Posterior cingulate gyrus (tissue), 11 donors: ENCODE results near the gene MLXIPL.
"Not testable (repeated sequence)": the region's sequence is repeated elsewhere in the genome, so short reads cannot be mapped to it uniquely, and the experiment has no call there.

Source experiments
- DNase-seq, 10 donors: peaks; one replicate each; pipeline versions ENCODE4 v3.0.0 to v3.0.0-alpha.2; 2020 to 2021; ENCODE audit warnings: mixed read lengths in 3 of 10
- intact Hi-C: fragments of 100-400 bp; cut with DNase I; formaldehyde crosslinking; loops from one replicate; pipeline ENCODE4 v1.15.1; 2023

The MLXIPL gene

DNA sequence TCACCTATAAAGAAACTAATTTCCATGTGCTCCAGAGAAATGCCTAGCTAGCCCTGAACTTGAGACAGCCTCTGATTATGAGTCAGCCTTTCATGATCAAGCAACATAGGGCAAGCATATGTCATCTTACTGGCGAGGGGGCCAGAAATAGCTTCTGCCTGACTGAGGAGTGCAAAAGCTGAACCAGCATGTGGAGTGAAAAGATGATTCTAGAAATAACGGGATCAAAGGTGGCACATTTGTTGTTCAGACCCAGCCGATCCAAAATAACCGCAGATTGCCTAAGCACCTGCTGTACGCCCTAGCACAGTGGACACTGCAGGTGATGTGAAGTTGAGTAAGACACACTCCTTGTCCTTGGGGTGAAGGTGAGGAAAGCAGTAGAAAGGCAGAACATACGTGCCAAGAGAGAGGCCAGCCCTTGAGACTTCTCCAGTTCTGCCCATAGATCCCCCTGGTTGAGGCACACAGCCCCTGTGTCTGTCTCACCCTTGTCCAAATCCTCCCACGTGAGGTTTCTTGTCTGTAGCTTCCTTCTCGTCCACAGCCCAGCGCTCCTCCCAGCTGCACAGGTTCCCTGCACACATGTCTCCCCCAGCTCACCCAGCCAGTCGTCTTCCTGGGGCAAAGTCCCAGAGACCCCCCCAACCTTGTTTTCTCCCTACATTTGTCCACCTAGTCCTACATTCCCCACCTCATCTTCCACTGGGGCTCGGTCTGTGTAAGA, 64.0 kb downstream of the MLXIPL start:
- intact Hi-C loops: no loop called here
- peak in 1 of 10 donors; percentile 52 for DNase-seq

DNA sequence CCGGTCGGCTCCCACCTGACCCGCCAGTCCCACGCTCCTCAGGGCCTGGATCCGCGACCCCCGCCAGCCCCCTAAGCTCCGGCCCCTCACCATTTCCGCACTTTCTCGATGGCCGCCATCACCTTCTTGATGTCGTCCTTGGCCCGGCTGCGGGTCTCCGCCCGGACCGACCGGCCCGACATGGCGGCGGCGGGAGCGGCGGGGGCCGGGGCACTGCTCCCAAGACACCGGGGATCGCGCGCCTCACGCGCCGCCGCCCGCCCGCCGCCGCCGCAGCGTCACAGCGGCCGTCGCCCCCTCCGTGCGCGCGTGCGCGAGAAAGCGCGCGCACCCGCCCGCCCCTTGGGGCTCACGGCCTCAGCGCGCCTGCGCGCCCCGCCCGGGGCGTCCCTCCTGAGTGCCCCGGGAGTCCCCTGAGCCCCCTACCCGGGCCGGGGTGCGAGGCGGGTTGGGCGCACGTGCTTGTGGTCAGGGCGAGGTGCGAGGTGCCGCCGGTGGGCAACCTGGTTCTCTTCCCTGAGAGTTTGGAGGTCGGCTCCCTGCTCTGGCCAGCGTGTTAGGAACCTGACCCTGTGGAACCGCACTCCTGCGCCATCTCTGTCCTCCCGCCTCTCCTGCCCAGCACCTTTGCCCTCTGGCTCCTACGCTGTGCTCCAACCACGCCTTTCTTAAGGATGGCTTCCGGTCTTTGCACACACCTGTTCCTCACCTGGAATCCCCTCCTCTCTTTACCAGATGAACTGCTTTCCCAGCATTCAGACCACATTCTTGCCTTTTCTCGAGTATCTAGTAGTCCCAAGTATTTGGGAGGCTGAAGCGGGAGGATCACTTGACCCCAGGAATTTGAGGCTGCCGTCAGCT, 66.7 kb downstream of the MLXIPL start, which contains the start of gene BCL7B:
BCL7B (minus strand) TSS at position 294 of the 861 bp plus-strand sequence; CDS start at position 182, 112 bp downstream.
- intact Hi-C loops: loop anchor here (1.0 to 2.0 kb wide), 2 partner anchors 21 to 37 kb away; partner anchors contain the start of gene TBL2
- DNase-seq: peak; percentile 38 to 96 (median 61)

DNA sequence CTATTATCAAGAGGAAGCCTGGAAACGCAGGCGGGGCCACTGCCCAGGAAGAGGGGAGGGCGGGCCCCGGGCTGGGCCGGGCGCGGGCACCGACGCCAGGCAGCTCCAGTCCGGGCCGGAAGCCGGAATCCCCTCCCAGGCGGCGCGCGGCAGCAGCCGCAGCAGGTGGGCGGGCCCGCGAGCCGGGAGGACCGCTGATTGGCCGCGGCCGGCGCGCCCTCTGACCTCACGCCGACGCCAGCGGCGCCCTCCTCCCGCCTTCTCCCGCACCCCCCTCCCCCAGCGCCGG, 67.3 kb downstream of the MLXIPL start:
- peak; percentile 80 to 99 (median 90) for DNase-seq
- intact Hi-C loops: loop anchor here (1.0 to 2.0 kb wide), 2 partner anchors 21 to 36 kb away; partner anchors contain the start of gene TBL2

DNA sequence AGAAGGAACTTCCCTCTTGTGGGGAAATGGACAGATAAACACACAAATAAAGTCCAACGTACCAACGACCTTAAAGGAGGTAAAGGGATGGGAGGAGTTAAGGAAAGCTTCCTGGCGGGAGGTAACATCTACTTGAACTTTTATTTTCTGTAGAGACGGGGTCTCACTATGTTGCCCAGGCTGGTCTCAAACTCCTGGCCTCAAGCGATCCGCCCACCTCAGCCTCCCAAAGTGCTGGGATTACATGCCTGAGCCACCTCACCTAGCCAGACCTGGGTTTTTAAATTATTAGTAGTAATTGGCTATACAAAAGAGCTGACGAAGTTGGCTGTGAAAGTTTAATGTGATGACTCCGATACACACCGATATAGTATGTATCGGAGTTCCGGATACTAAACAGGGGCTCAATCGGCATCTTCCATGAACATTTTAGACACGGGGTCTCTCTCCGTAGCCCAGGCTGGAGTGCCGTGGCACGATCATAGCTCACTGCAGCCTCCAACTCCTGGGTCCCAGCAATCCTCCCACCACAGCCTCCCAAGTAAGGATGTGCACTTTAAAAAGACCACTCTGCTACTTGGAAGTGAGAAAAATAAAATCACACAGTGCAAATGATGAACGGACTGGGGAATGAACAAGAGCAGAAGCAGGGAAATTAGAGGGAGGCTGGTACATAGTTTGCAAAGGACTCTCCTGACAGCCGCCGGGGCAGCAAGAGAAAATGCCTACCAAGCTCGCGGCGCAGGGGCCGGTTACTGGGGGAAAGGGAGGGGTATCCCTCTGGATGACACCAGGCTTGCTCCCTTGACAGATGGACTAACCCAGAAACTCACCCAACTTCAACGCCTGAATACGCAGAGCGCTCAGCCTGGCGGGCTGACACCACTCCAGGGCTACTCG, 67.9 kb downstream of the MLXIPL start:
- intact Hi-C loops: loop anchor here (1.0 to 2.0 kb wide), 2 partner anchors 22 to 36 kb away; partner anchors contain the start of gene TBL2
- peak in 1 of 10 donors; percentile 52 for DNase-seq

DNA sequence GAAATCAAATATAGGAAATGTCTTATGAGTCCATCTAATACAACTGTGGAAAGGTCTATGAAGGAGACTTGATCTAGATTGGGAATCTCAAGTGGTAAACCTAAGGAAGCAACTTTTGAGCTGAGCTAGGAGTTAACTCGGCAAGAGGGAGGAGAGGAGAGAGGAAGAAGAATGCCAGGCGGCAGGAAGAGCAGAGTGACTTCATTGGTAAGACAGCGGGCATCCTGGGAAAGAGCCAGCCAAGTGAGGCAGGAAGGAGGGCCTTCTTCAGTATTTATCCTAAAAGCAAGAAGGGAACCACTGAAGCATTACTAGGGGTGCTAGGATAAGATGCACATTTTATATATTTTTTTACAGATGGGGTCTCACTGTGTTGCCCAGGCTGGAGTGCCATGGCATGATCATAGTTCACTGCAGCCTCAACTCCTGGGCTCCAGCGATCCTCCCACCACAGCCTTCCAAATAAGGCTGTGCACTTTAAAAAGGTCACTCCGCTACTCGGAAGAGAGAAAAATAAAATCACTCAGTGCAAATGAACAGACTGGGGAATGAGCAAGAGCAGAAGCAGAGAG, 68.8 kb downstream of the MLXIPL start:
- DNase-seq: peak in 1 of 10 donors; percentile 16
- intact Hi-C loops: no loop called here

DNA sequence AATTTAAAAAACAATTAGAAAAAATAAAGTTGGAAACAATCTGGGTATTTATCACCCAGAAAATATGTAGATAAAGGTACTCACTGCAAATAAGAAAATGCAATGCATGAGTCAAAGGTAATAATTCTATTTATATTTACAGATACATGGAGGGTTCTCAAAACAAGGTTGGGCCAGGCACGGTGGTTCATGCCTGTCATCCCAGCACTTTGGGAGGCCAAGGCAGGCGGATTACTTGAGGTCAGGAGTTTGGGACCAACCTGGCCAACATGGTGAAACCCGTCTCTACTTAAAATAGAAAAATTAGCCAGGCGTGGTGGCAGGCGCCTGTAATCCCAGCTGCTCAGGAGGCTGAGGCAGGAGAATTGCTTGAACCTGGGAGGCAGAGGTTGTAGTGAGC, 74.2 kb downstream of the MLXIPL start:
- DNase-seq: peak in 1 of 10 donors; percentile 34
- intact Hi-C loops: not testable (repeated sequence)

DNA sequence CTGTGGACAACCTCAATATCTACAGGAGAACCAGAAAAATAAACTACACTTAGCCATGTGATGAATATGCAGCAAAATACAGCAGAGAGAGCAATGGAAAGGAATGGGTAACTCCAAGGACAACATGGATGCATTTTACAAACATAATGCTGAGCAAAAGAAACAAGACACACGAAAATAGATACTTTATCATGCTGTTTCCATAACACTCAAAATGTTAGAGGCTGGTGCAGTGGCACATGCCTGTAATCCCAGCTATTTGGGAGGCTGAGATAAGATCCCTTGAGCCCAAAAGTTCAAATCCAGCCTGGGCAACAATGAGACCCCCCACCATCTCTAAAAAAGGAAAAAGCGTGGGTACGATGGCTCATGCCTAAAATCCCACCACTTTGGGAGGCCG, 75.1 kb downstream of the MLXIPL start:
- DNase-seq: no peak
- intact Hi-C loops: no loop called here

DNA sequence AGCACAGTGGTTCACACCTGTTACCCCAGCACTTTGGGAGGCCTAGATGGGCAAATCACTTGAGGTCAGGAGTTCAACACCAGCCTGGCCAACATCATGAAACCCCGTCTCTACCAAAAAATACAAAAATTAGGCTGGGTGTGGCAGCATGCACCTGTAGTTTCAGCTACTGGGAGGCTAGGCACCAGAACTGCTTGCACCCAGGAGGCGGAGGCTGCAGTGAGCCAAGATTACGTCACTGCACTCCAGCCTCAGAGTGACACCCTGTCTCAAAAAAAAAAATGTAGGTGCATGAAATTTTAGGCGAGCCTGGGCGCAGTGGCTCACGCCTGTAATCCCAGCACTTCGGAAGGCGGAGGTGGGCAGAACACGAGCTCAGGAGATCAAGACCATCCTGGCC, 76.5 kb downstream of the MLXIPL start:
- peak in 1 of 10 donors; percentile 65 for DNase-seq
- intact Hi-C loops: no loop called here

DNA sequence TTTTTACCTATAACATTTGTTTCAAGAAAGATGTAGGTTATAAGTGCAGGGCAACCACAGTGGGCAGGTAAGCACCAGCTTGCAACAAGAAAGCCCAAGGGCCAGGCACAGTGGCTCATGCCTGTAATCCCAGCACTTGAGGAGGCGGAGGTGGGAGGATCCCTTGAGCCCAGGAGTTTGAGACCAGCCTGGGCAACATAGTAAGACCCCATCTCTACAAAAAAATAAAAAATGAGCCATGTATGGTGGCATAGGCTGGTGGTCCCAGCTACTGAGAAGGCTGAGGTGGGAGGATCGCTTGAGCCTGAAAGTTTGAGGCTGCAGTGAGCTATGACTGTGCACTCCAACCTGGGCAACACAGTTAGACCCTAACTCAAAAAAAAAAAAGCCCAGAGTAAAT, 79.6 kb downstream of the MLXIPL start:
- intact Hi-C loops: no loop called here
- peak in 1 of 10 donors; percentile 45 for DNase-seq
